Measurements from ENCODE around the gene DPY19L1.
"Not testable (repeated sequence)": the region's sequence is repeated elsewhere in the genome, so short reads cannot be mapped to it uniquely, and the experiment has no call there.

The DPY19L1 gene

DNA sequence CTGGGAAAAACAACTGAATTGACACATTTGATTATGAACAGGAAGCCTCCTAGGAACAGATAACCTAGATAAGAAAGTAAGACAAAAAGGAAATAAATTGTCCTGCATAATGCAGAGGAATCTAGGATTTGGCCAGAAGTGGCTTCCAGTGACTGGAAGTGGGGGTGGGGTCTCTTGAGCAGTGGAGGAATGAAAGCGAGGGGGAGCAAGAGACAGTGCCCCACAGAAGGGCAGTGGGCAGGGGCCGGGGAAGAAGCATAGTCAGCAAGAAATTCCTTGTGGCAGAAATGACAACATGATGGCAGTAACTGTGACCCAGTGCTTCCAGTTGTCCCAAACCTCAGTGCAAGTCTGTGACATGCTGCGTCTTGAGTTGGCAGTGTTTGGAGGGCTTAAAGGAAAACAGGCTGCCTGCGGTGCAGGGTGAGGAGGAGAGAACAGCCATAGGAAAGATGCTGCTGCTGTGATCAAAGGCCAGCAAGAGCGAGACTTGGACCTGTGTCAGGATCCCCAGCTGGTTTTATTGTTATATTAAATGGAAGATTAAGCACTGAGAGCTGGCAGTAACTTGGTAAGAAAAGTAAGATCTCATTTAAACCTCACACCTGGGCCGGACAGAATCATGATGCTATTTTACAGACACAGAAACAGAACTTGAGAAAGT lies 119.0 kb downstream of the DPY19L1 start:
- DNase-seq (ENCODE audit: low spot score) = not testable (repeated sequence)

DNA sequence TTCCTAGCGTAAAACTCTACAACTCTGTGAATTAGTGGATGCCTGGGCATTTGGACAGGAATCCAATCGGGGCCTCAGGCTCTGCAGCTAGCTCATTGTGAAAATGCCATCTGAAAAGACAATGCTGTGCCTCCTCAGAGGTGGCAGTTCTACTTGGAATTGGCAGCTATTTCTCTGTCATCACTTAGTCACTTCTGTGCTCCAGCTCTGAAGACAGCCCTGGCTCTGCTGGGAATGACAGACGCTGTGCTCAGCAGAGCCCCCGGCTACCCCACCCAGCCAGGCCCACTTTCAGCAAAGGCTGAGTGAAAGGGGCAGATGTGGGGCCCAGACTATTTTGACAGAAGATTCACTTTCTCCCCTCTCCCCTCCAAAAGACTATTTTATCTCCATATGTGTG lies 119.8 kb downstream of the DPY19L1 start:
- not testable (repeated sequence) for DNase-seq (ENCODE audit: low spot score)

DNA sequence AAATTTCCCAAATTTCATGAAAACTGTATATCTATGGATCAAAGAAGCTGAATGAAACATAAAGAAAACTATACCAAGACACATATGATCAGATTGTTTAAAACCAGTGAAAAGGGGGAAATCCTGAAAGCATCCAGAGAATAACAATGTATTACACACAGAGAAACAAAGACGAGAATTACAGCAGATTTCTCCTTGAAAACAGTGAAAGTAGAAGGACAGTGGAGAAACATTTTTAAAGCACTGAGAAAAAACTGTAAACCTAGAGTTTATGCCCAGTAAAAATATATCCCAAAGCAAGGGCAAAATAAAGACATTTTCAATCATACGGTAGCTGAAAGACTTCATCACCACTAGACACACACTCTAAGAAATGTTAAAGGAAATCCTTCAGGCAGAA lies 121.0 kb downstream of the DPY19L1 start:
- DNase-seq (ENCODE audit: low spot score) = no peak

DNA sequence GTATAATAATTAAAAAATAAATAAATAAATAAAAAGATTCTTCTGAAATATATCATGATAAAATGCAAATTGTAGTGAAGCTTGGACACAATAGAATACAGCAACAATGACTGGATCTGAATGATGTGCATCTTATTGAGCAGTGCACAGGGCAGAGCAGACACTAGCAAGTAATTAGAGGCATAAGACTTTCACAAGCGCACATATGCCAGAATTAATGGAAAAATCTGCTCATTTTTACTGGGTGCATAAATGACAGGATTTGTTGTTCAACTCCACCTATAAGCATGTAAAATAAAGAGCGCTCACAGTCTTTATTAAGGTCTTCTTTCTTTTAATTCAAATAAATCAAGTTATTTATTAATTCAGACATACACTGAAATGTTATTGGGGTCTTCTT lies 125.0 kb downstream of the DPY19L1 start:
- DNase-seq (ENCODE audit: low spot score) = no peak

DNA sequence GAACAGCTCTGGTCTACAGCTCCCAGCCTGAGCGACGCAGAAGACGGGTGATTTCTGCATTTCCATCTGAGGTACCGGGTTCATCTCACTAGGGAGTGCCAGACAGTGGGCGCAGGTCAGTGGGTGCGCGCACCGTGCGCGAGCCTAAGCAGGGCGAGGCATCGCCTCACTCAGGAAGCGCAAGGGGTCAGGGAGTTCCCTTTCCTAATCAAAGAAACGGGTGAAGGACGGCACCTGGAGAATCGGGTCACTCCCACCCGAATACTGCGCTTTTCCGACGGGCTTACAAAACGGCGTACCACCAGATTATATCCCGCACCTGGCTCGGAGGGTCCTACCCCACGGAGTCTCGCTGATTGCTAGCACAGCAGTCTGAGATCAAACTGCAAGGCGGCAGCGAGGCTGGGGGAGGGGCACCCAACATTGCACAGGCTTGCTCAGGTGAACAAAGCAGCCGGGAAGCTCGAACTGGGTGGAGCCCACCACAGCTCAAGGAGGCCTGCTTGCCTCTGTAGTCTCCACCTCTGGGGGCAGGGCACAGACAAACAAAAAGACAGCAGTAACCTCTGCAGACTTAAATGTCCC lies 130.9 kb downstream of the DPY19L1 start:
- DNase-seq (ENCODE audit: low spot score) = not testable (repeated sequence)

DNA sequence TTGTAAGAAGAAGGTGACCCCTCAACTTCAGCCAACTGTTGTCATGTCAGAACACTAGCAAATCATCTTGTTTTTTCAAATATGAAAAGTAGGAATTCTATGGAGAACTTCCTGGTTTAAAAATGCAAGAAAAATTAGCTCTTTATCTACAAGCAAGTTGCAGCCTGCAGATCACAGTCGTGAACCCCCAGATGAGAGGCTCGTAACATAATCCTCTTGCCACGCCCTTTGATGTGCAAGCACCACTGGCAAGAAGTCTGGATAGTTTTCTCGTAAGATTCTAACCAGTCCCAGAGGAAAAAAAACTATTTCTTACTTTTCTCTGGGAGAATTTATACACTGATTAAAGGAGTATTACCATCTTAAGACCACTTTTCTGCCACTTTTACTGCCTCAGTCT lies 132.3 kb downstream of the DPY19L1 start:
- DNase-seq (ENCODE audit: low spot score) = no peak

DNA sequence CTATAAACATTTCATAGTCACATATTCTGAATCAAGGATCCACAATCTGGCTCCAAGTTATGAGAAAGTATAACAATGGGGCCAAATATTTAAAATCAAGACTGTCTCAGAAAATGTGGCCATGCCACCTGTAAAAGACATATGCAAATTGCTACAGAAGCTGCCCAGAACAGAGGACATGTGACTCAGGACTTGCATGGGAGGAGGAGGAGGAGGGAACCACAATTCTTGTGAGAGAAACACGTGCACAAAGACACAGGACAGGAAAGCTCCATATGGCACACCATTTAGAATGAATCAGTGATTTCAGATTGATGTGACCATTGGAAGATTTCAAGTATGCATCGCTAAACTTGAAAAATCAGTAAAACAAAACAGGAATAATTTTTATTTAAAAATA lies 133.4 kb downstream of the DPY19L1 start:
- not testable (repeated sequence) for DNase-seq (ENCODE audit: low spot score)

DNA sequence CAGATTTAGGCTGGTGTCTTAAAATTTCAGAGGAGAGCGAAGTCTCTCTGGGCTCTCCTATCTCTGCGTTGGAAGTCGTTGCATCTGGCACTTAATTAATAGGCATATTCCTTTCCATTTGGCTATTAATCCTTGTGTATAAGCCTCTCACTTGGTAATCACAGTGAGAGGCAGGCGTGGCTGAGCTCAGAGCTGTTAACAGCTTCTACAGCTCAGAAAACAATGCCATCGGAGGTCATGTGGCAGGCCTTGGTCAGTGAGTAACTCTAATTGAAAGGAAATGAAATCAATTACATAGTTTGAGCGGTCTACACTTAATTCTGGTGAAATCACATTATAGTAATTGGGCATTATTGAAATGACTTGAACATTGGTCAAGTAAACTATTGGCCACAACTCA lies 135.1 kb downstream of the DPY19L1 start:
- DNase-seq (ENCODE audit: low spot score) = no peak

DNA sequence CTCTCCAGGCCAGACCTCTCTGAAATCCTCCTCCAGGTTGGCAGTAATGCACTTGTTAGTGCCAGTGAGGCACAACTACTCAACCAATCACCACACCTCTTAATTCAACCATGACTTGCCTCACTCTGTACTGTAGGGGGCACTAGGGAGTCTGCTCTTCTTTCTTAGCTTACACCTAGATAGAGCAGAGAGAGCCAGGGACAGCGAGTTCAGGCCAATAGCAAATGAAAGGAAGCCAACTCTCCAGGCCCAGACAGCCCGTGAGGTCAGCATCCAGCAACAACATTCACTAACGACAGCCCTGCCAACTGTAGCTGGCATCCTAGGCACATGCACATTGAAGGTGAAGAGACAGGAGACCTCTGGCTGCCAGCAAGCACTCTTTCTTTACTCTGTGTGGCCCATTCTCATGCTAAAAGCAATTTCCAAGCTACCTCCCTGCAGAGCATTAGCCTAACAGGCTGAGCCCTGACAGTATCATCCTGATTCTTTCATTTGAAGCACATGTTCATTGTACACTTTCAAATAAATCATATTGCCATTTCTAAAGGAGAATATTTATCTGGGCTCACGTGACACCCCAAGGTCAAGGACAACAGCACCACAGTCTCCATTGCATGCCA lies 136.3 kb downstream of the DPY19L1 start:
- DNase-seq (ENCODE audit: low spot score) = peak; percentile 85

DNA sequence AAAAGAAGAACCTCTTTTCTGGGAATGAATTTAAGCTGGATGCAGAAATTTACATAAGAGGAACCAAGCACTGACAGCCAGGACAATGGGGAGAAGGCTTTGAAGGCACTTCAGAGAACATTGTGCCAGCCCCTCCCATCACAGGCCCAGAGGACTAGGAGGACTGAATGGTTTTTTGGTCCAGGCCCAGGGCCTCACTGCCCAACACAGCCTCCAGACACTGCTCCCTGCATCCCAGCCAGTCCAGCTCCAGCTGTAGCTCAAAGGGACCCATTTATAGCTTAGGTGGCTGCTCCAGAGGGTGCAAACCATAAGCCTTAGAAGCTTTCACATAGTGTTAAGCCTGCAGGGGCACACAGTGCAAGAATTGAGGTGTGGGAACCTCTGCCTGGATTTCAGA lies 142.1 kb downstream of the DPY19L1 start:
- no peak for DNase-seq (ENCODE audit: low spot score)

DNA sequence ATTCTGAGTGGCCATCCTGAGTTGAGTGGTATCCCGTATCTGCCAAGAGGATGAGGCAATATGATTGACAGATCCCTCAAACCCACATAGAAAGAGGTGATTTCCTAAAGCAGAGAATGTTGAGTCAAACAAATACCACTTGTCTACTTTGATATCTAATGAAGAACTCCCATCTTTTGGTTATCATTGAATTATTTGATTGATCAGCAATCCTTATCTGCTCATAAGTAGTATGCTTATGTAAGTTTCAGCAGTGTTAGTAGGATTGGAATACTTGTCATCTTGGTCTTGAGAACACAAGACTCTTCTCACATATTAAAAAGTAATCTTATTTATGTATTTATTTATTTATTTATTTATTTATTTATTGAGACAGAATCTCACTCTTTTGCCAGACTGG lies 147.3 kb downstream of the DPY19L1 start:
- no peak for DNase-seq (ENCODE audit: low spot score)

DNA sequence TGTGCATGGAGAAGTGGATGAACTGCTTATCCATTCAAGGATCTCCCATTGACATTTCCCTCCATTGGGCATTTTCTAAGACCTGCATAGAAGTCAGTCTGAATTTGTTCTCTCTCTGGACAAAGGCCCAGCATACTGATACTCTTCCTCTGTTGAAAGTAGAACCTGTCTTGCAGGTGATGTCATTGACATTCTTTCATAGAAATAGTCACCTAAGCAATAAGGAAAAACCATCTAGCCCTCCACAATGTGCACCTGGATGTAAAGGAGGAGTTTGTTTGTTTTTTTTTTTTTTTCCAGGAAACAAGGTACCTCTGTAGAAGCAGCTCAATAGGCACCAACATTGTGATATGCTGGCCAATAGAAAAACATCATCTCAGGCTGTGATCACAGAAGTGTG lies 150.4 kb downstream of the DPY19L1 start:
- no peak for DNase-seq (ENCODE audit: low spot score)

DNA sequence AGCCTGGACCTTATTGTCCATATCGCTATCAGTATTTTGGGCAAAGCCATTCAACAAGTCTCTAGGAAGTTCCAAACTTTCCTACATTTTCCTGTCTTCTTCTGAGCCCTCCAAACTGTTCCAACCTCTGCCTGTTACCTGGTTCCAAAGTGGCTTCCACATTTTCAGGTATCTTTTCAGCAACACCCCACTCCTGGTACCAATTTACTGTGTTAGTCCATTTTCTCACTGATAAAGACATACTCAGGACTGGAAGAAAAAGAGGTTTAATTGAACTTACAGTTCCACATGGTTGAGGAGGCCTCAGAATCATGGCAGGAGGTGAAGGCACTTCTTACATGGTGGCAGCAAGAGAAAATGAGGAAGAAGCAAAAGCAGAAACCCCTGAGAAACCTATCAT lies 153.4 kb downstream of the DPY19L1 start:
- DNase-seq (ENCODE audit: low spot score) = not testable (repeated sequence)

DNA sequence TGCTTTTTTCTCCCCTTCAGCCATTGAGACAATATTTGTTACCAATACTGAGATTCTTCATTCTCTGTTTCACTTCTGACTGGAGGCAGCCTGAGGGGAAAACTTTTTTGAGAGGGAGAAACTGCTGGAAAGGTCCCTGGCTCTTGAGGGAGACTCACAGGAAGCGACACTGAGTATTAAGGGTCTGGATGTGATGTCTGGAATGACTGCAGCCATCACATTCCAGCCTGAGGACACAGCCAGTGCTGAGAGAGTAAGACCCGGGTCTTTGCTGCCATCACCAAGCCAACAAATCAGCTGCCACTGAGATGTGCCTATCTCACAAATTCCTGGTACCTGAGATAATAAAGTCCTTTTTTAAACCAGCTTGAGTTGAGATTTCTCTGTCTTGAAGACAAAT lies 157.4 kb downstream of the DPY19L1 start:
- DNase-seq (ENCODE audit: low spot score) = no peak

DNA sequence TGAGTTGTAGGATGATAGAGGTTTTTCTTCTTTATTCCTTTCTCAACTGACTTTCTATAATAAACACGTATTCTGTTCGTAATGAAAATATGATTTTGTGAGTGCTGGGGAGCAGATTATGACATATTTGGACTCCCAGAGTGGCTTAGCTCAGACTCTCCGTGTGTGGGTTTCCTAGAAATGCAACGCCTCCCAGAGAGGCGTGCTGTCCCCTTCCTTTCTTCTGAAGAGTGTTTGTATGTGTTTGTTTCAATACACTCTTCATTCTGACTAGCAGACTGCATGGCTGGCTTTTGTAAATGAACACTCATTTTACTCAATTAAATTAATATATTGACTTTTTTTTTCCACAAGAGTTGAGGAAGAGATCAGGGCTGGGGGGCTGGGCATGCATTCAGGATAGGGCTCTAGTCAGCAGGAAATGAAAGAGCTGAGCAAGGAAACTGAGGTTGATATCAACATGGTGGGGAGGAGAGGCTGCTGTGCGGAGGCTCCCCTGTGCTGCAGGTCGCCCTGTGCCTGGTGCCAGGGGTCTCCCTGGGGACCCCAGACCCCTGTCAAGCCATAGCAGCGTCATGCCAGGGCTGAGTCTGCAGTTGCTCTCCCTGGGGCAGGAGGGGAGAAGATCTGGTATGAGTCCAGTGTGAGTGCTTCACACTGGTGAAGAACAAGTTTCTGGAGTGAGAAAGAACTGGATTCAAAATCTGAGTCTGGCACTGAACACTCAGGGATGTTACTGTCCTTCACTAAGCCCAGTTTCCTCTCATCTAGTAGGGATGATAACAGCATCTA lies 158.1 kb downstream of the DPY19L1 start:
- not testable (repeated sequence) for DNase-seq (ENCODE audit: low spot score)

Data from cerebellar cortex (tissue), 1 donor.